Suppressor macrophage treated with lipopolysaccharide for 4 hours (primary cell): ENCODE measurements around the gene SLC25A26.
A peak's percentile ranks its signal among the peaks of the same experiment; 100 is the strongest.

ENCODE experiments used
- DNase-seq: peaks from one replicate; pipeline ENCODE4 v3.0.0-alpha.2; 2020

Gene SLC25A26

GRCh38 chr3:66220602-66221377 lies at the start of gene SLC25A26:
Gene SLC25A26 (plus strand): TSS chr3:66221001. CDS start chr3:66221095, 94 bp downstream.
- peak; percentile 90 for DNase-seq

GRCh38 chr3:66172394-66172793 lies 48.4 kb upstream of the SLC25A26 start:
- no peak for DNase-seq

GRCh38 chr3:66177026-66177425 lies 43.8 kb upstream of the SLC25A26 start:
- no peak for DNase-seq

GRCh38 chr3:66178206-66178605 lies 42.6 kb upstream of the SLC25A26 start:
- DNase-seq, result no peak

GRCh38 chr3:66179793-66180192 lies 41.0 kb upstream of the SLC25A26 start:
- no peak for DNase-seq

GRCh38 chr3:66181764-66182163 lies 39.0 kb upstream of the SLC25A26 start:
- DNase-seq, result no peak

- no peak for DNase-seq
Observed at GRCh38 chr3:66182246-66182645, 38.6 kb upstream of the SLC25A26 start.

- no peak for DNase-seq
Observed at GRCh38 chr3:66186545-66186944, 34.3 kb upstream of the SLC25A26 start.

GRCh38 chr3:66195347-66195783 lies 25.4 kb upstream of the SLC25A26 start:
- no peak for DNase-seq

GRCh38 chr3:66196633-66197032 lies 24.2 kb upstream of the SLC25A26 start:
- no peak for DNase-seq

GRCh38 chr3:66198437-66199088 lies 22.2 kb upstream of the SLC25A26 start:
- no peak for DNase-seq

GRCh38 chr3:66199089-66199473 lies 21.7 kb upstream of the SLC25A26 start:
- no peak for DNase-seq

- DNase-seq, result no peak
Observed at GRCh38 chr3:66200147-66200546, 20.7 kb upstream of the SLC25A26 start.

- DNase-seq, result no peak
Observed at GRCh38 chr3:66200786-66201185, 20.0 kb upstream of the SLC25A26 start.

- no peak for DNase-seq
Observed at GRCh38 chr3:66203275-66203674, 17.5 kb upstream of the SLC25A26 start.

- DNase-seq, result no peak
Observed at GRCh38 chr3:66206806-66207205, 14.0 kb upstream of the SLC25A26 start.

GRCh38 chr3:66208189-66208588 lies 12.6 kb upstream of the SLC25A26 start:
- DNase-seq, result no peak

GRCh38 chr3:66210687-66211295 lies 10.0 kb upstream of the SLC25A26 start:
- DNase-seq, result no peak

GRCh38 chr3:66211779-66212178 lies 9.0 kb upstream of the SLC25A26 start:
- DNase-seq, result no peak

- no peak for DNase-seq
Observed at GRCh38 chr3:66215106-66215505, 5.7 kb upstream of the SLC25A26 start.

GRCh38 chr3:66220066-66220465 lies 735 bp upstream of the SLC25A26 start:
- DNase-seq, result no peak

- DNase-seq, result peak; percentile 39
Observed at GRCh38 chr3:66224220-66224619, 3.4 kb downstream of the SLC25A26 start.

- DNase-seq, result peak; percentile 23
Observed at GRCh38 chr3:66226093-66226492, 5.3 kb downstream of the SLC25A26 start.

- no peak for DNase-seq
Observed at GRCh38 chr3:66227051-66227450, 6.2 kb downstream of the SLC25A26 start.
